Transverse colon (tissue), 4 donors: ENCODE data around the gene SLC36A2.

ENCODE experiments used
- EP300 ChIP-seq: sonication (generic); formaldehyde crosslinking; IDR thresholded peaks from one replicate; pipeline ENCODE4 v1.6.1; 2017; ENCODE audit warnings: antibody characterized with exemption, low read depth
- POLR2A ChIP-seq: fragments of 450-650 bp; IDR thresholded peaks from one replicate; pipeline ENCODE4 v1.6.1; 2016; ENCODE audit warnings: antibody characterized with exemption, mild to moderate bottlenecking, moderate library complexity
- POLR2AphosphoS5 ChIP-seq, 3 donors: sonication (generic); formaldehyde crosslinking; IDR thresholded peaks; one replicate each; pipeline ENCODE4 v1.6.1; 2016; ENCODE audit warnings: antibody characterized with exemption in 3 of 3
- TF ChIP-seq, protein P1 (sequence below), 5 experiments: fragments of 200-600 bp in 3 of 5; fragments of 450-650 bp in 2 of 5; sonication (generic) in 3 of 5; IDR thresholded peaks; 1 replicate in 2 of 5; 2 replicates in 3 of 5; pipeline ENCODE4 v1.5.1; 2016 to 2017; ENCODE audit warnings: antibody characterized with exemption in 5 of 5, inconsistent platforms in 3 of 5, mild to moderate bottlenecking in 2 of 5, moderate library complexity in 1 of 5

DNA sequence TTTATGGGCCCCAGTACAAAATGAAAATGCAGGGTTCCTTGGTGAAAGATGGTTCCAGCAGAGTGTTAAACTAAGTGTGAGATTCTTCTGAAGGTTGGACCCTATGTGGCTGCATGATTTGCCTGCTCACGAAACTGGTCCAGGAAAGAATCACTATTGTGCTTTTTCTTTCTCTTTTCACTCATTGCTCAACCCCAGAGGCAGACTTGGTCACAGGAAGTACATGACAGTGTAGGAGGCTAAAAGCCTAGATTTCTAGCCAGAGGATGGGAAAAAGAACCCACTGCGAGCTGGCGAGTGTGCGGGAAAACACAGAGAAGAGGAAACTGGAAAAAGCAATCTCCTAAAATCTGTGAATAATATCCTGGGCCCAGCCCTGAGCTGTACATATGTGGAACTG lies 18.6 kb downstream of the SLC36A2 start:
- TF ChIP-seq, protein P1, sequence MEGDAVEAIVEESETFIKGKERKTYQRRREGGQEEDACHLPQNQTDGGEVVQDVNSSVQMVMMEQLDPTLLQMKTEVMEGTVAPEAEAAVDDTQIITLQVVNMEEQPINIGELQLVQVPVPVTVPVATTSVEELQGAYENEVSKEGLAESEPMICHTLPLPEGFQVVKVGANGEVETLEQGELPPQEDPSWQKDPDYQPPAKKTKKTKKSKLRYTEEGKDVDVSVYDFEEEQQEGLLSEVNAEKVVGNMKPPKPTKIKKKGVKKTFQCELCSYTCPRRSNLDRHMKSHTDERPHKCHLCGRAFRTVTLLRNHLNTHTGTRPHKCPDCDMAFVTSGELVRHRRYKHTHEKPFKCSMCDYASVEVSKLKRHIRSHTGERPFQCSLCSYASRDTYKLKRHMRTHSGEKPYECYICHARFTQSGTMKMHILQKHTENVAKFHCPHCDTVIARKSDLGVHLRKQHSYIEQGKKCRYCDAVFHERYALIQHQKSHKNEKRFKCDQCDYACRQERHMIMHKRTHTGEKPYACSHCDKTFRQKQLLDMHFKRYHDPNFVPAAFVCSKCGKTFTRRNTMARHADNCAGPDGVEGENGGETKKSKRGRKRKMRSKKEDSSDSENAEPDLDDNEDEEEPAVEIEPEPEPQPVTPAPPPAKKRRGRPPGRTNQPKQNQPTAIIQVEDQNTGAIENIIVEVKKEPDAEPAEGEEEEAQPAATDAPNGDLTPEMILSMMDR (IDR thresholded peaks at IDR 0.05): no peak
- TF ChIP-seq POLR2A: no peak
- no peak for TF ChIP-seq EP300
- TF ChIP-seq POLR2AphosphoS5 (IDR thresholded peaks at IDR 0.05): no peak
